GM13977 (cell line): Measurements from ENCODE around the gene IYD.
"Not testable (repeated sequence)": the region's sequence is repeated elsewhere in the genome, so short reads cannot be mapped to it uniquely, and the experiment has no call there.

Experiments used
- DNase-seq: peaks from one replicate; pipeline ENCODE4 v3.0.0; 2012; ENCODE audit warnings: low spot score
- in situ Hi-C: fragments of 300-500 bp; cut with MboI; formaldehyde crosslinking; loops from one replicate; pipeline ENCODE4 v1.12.0; 2022; ENCODE audit warnings: low sequenced_read_pairs, low pct_unique_long_range_greater_than_20kb, mixed read lengths, inconsistent platforms; ENCODE audit not compliant: unreplicated experiment
- TF ChIP-seq, protein P1 (sequence below): IDR thresholded peaks from 2 replicates; pipeline ENCODE4 v1.5.1; 2012; ENCODE audit warnings: mild to moderate bottlenecking, control low read depth; ENCODE audit not compliant: insufficient read depth; ENCODE audit errors: extremely low read depth, missing control alignments

The IYD gene

GRCh38 chr6:150371356-150371755 is 2.5 kb downstream of the IYD start:
- TF ChIP-seq, protein P1, sequence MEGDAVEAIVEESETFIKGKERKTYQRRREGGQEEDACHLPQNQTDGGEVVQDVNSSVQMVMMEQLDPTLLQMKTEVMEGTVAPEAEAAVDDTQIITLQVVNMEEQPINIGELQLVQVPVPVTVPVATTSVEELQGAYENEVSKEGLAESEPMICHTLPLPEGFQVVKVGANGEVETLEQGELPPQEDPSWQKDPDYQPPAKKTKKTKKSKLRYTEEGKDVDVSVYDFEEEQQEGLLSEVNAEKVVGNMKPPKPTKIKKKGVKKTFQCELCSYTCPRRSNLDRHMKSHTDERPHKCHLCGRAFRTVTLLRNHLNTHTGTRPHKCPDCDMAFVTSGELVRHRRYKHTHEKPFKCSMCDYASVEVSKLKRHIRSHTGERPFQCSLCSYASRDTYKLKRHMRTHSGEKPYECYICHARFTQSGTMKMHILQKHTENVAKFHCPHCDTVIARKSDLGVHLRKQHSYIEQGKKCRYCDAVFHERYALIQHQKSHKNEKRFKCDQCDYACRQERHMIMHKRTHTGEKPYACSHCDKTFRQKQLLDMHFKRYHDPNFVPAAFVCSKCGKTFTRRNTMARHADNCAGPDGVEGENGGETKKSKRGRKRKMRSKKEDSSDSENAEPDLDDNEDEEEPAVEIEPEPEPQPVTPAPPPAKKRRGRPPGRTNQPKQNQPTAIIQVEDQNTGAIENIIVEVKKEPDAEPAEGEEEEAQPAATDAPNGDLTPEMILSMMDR = no peak
- in situ Hi-C loops = no loop called here
- no peak for DNase-seq

DNA sequence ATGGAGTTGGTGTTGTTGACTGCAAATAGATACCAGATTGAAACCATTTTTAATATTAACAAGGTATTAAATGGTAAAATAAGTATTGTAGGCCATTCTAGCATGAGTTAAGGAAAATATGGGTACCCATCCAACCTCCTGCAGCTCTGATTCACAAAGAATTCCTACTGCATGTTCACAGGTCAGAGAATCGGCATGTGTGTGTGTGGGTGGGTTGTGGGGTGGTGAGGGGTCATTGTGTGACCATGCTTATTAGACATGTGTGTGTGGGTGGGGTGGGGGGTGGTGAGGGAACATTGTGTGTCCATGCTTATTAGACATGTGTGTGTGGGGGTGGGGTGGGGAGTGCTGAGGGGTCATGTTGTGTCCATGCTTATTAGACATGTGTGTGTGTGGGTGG is 3.2 kb downstream of the IYD start:
- in situ Hi-C loops = no loop called here

GRCh38 chr6:150373260-150373701 is 4.5 kb downstream of the IYD start:
- in situ Hi-C loops = no loop called here
- TF ChIP-seq, protein P1 = no peak
- no peak for DNase-seq

More for the DNA sequence above, 3.2 kb downstream of the IYD start:
- no peak for DNase-seq
- TF ChIP-seq, protein P1 = no peak

DNA sequence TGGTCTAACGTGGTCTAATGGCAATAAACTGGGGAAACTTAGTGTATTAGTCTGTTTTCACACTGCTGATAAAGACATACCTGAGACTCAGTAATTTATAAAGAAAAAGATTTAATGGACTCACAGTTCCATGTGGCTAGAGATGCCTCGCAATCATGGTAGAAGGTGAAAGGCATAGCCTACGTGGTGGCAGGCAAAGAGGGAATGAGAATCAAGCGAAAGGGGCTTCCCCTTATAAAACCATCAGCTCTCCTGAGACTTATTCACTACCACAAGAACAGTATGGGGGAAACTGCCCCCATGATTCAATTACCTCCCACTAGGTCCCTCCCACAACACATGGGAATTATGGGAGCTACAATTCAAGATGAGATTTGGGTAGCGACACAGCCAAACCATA is 5.5 kb downstream of the IYD start:
- in situ Hi-C loops, DNase-seq: not testable (repeated sequence)

- DNase-seq = no peak
- TF ChIP-seq, protein P1 = no peak
- in situ Hi-C loops = no loop called here
Measured at GRCh38 chr6:150377211-150377781, 8.5 kb downstream of the IYD start.

GRCh38 chr6:150380256-150380655 is 11.4 kb downstream of the IYD start:
- in situ Hi-C loops = no loop called here
- DNase-seq = no peak

DNA sequence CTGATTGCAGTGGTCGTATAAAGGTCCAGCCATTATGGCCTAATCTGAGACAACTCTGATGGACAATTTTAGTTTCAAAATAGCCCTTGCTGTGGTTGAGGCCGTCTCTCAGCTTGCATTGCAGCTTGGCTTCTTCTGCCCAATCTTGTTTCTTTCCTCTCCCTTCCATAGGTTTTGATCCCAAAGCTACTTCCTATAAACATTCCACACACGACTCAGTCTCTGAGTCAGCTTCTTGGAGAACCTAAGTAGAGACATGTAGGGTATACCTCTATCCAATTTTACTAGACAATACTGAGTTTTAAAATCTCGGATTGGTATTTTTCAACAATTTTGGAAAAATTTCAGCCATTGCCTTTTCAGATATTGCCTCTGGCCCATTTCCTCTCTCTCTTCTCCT is 13.4 kb downstream of the IYD start:
- in situ Hi-C loops = no loop called here
- DNase-seq = no peak
- TF ChIP-seq, protein P1 = no peak

More at GRCh38 chr6:150380256-150380655, 11.4 kb downstream of the IYD start:
- TF ChIP-seq, protein P1 = no peak
